Measurements from ENCODE around the gene KLHL11. TPM values are rescaled to one million over a fixed set of nuclear protein-coding genes. Genes with fewer than 3 reads are reported as not detected.

KLHL11 gene
- total and polyA plus RNA-seq, 12 donors: 1.4 to 4.9 (median 3.4) TPM

DNA sequence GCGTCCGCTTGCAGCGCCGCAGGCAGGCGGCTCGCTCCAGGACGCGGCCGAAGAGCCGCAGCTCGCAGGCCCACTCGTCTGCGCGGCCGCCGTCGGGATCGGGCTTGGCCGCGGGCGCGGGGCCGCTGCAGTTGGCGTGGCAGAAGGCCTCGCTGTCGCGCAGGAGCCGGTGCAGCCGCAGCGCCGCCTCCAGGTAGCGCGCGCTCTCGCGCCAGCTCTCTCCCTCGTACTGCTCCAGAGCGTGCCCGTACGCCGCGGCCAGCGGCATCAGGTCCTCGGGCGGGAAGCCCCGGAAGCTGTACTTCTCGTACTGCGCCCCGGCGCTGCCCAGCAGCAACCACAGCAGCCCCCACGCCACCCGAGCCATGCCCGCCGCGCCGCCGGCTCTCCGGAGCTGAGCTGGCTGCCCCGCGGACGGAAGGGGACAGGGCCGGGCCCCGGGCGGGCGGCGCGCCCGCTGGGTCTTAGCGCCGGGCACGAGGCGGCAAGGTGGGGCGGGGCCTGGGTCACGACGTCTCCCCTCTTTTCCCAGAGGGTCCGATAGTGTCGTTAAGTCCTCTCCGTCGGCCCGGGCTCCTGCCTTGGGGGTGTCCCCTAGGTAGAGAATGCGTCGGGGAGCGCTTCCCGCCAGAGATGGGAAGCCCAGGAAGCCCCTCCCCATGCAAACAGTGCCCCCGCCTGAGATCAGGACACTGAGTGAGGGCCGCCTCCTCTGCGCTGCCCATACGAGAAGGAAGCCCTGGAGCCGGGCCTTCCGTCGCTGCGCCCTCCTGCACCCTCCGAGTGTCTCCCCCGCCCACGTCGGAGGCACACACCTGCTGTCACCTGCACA is 53.5 kb downstream of the KLHL11 start, which contains the start of gene P3H4:
TSS of gene P3H4 (minus strand) at position 401 of the 832 bp plus-strand sequence. CDS start at position 367, 34 bp downstream.
- Histone ChIP-seq H3K36me3 (peaks cover 0 to 5% (median 0%) of the 10 kb centered on the region in 9 donors), H3K27ac (peak within 1 kb of the TSS; percentile 17 to 82 (median 74)), H3K27me3 (peaks cover 0 to 32% (median 0%) of the 10 kb centered on the region in 7 donors), H3K4me1 (peaks cover 6 to 35% (median 31%) of the 10 kb centered on the region in 9 donors), H3K4me3 (peak within 1 kb of the TSS; percentile 38 to 97 (median 74)), H3K9me3 (no peaks in the 10 kb centered on the region)
- TF ChIP-seq, protein P1, sequence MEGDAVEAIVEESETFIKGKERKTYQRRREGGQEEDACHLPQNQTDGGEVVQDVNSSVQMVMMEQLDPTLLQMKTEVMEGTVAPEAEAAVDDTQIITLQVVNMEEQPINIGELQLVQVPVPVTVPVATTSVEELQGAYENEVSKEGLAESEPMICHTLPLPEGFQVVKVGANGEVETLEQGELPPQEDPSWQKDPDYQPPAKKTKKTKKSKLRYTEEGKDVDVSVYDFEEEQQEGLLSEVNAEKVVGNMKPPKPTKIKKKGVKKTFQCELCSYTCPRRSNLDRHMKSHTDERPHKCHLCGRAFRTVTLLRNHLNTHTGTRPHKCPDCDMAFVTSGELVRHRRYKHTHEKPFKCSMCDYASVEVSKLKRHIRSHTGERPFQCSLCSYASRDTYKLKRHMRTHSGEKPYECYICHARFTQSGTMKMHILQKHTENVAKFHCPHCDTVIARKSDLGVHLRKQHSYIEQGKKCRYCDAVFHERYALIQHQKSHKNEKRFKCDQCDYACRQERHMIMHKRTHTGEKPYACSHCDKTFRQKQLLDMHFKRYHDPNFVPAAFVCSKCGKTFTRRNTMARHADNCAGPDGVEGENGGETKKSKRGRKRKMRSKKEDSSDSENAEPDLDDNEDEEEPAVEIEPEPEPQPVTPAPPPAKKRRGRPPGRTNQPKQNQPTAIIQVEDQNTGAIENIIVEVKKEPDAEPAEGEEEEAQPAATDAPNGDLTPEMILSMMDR (IDR thresholded peaks at IDR 0.05): peak; percentile 46 to 87 (median 72)
- DNase-seq: peak; percentile 68 to 83
- ATAC-seq: peak; percentile 76 to 89 (median 86)
- intact Hi-C loops (cut with DNase I): loop anchor here in 2 of 10 donors (2.0 to 5.0 kb wide), 2 partner anchors 39 to 49 kb away; no protein-coding TSS in a partner anchor
- WGBS, 2 donors: 0% methylated on average over 93 to 96 of the region's 96 CpGs

DNA sequence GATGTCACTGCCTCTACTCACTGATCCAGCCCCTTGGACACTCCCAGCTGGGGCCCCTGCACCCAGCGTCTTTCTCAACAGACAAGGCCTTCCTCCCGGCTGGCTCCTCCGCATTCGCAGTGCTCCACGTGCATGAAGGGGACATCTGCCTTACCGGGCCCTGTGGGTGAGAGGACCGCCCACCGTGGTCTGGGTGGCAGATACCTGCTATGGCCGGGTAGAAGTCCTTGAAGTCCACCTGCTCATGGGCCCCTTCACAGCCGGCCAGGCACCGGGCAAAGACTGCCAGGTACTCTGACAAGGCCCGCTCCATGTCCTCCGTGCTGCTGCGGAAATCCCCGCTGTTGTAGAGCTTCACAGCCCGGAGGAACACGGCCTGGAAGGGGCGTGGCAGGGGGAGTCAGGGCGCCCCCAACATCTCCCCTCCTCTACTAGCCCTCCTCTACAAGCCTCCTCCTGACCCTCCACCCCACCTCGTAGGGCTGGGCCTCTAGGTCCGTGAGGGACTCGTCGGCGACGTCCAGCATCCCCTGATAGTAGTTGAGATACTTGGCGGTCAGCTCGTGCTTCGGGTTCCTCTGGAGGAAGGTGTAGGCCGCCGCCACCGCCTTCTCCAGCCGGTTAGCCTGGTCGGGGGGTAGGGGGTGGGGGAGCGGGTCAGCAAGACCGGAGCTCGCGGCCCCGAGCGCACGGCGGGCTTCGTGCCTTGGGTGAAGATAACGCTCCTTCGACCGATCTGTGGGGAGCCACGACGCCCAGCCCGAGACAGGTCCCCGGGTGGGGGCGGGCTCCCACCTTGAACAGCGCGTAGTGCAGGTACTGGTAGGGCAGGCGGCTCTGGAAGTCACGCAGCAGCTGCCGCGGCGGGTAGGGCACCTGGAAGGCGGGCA is 54.3 kb downstream of the KLHL11 start:
- 28 to 30% methylated on average over 58 of the region's 58 CpGs for WGBS, 2 donors
- Histone ChIP-seq H3K27me3 (peaks cover 0 to 32% (median 0%) of the 10 kb centered on the region in 7 donors), H3K4me1 (peaks cover 6 to 35% (median 31%) of the 10 kb centered on the region in 9 donors), H3K4me3 (peak overlapping the region; percentile 38 to 97 (median 74)), H3K36me3 (peaks cover 0 to 9% (median 0%) of the 10 kb centered on the region in 9 donors), H3K9me3 (no peaks in the 10 kb centered on the region), H3K27ac (peak overlapping the region; percentile 17 to 82 (median 74))
- ATAC-seq (peak in 2 of 8 donors; percentile 5 to 6), DNase-seq (no peak)
- intact Hi-C loops (cut with DNase I): loop anchor here in 2 of 10 donors (2.0 to 5.0 kb wide), 2 partner anchors 39 to 50 kb away; no protein-coding TSS in a partner anchor
- TF ChIP-seq, protein P1 (IDR thresholded peaks at IDR 0.05): no peak

DNA sequence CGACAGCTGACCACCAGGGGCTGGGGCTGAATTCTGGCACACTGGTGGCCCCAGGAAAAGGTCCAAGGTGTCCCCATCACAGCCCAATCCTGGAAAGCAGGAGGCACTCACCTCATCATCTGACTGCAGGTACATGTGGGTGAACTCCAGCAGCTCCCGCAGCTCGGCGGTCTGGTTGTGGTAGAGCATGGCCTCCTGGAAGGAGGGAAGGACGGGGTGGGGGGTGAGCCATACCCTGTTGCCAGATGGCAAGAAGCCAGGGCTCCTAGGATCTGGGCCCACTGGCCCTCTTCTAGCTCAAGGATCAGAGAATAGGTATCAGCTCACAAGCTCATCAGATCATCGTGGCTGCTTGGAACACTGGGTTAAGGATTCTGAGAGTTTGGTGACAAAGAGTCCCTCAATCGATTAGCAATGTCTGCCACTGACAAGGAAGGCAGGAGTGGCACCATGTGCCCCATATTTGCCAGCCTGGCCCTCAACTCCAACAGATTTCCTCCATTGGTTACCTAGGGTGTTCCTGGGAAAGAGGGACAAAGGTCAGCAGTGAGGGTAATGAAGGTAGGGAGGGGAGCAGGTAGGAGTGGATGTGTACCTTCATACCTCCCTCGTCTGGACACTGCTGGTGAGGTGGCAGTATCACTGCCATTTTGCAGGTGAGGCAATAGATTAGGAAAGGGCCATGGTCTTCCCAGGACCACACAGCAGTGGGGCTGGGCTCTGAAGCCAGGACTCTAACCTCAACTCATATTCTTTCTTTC is 58.4 kb downstream of the KLHL11 start:
- Histone ChIP-seq H3K27me3 (peaks cover 0 to 19% (median 0%) of the 10 kb centered on the region in 7 donors), H3K4me3 (no peak overlapping the region), H3K36me3 (peaks cover 0 to 15% (median 0%) of the 10 kb centered on the region in 9 donors), H3K9me3 (no peaks in the 10 kb centered on the region), H3K4me1 (peaks cover 6 to 23% (median 19%) of the 10 kb centered on the region in 9 donors), H3K27ac (no peak overlapping the region)
- WGBS, 2 donors: 92 to 94% methylated on average over 8 of the region's 8 CpGs
- no peak for DNase-seq
- intact Hi-C loops (cut with DNase I): no loop called here
- no peak for ATAC-seq
- TF ChIP-seq, protein P1 (IDR thresholded peaks at IDR 0.05): no peak

Other genes with a start within 250 kb of the KLHL11 start
- not detected for gene KRT17, start 240.8 kb downstream of the KLHL11 start, total RNA-seq
- gene KRT17, start 240.8 kb downstream of the KLHL11 start, polyA plus RNA-seq: under 1 TPM in 1 of 2 donors, not detected in 1; 0.07 TPM
- gene EIF1, start 176.5 kb downstream of the KLHL11 start, total RNA-seq: 1,000 to 10,000 TPM; 1,115 to 1,330 (median 1,284) TPM
- gene EIF1, start 176.5 kb downstream of the KLHL11 start, polyA plus RNA-seq: 1,000 to 10,000 TPM in 1 of 2 donors, 100 to 1,000 TPM in 1; 551 to 1,123 TPM
- gene GAST, start 153.1 kb downstream of the KLHL11 start, total RNA-seq: not detected
- gene GAST, start 153.1 kb downstream of the KLHL11 start, polyA plus RNA-seq: not detected
- gene HAP1, start 130.8 kb downstream of the KLHL11 start, total RNA-seq: under 1 TPM in 1 of 10 donors, not detected in 9; 0.18 TPM
- gene HAP1, start 130.8 kb downstream of the KLHL11 start, polyA plus RNA-seq: under 1 TPM in 1 of 2 donors, not detected in 1; 0.03 TPM
- gene JUP, start 78.7 kb downstream of the KLHL11 start, total RNA-seq: 100 to 1,000 TPM; 113 to 217 (median 156) TPM
- 10 to 100 TPM; 80.2 to 95.8 TPM for gene JUP, start 78.7 kb downstream of the KLHL11 start, polyA plus RNA-seq
- 1 to 10 TPM; 2.0 to 7.5 (median 3.8) TPM for gene P3H4, start 53.5 kb downstream of the KLHL11 start, total RNA-seq
- gene P3H4, start 53.5 kb downstream of the KLHL11 start, polyA plus RNA-seq: 1 to 10 TPM; 5.6 to 7.3 TPM
- gene FKBP10, start 52.4 kb downstream of the KLHL11 start, total RNA-seq: 10 to 100 TPM in 4 of 10 donors, 1 to 10 TPM in 6; 4.8 to 31.8 (median 8.7) TPM
- 10 to 100 TPM; 27.8 to 29.3 TPM for gene FKBP10, start 52.4 kb downstream of the KLHL11 start, polyA plus RNA-seq
- 10 to 100 TPM; 14.5 to 25.0 (median 20.5) TPM for gene NT5C3B, start 29.2 kb downstream of the KLHL11 start, total RNA-seq
- 10 to 100 TPM; 42.1 to 48.5 TPM for gene NT5C3B, start 29.2 kb downstream of the KLHL11 start, polyA plus RNA-seq
- gene KLHL10, start 27.6 kb downstream of the KLHL11 start, total RNA-seq: under 1 TPM in 4 of 10 donors, not detected in 6; 0.12 to 0.25 (median 0.18) TPM
- under 1 TPM in 1 of 2 donors, not detected in 1; 0.01 TPM for gene KLHL10, start 27.6 kb downstream of the KLHL11 start, polyA plus RNA-seq
- gene ACLY, start 53.5 kb upstream of the KLHL11 start, total RNA-seq: 10 to 100 TPM; 22.0 to 42.2 (median 25.2) TPM
- gene ACLY, start 53.5 kb upstream of the KLHL11 start, polyA plus RNA-seq: 10 to 100 TPM; 12.1 to 27.0 TPM
- gene ODAD4, start 65.2 kb upstream of the KLHL11 start, total RNA-seq: 1 to 10 TPM in 3 of 10 donors, under 1 TPM in 7; 0.23 to 1.6 (median 0.63) TPM
- 1 to 10 TPM; 1.2 to 1.5 TPM for gene ODAD4, start 65.2 kb upstream of the KLHL11 start, polyA plus RNA-seq
- gene CNP, start 101.4 kb upstream of the KLHL11 start, total RNA-seq: 10 to 100 TPM; 19.4 to 42.7 (median 26.2) TPM
- 10 to 100 TPM; 17.2 to 25.6 TPM for gene CNP, start 101.4 kb upstream of the KLHL11 start, polyA plus RNA-seq
- gene DNAJC7, start 152.0 kb upstream of the KLHL11 start, total RNA-seq: 10 to 100 TPM; 68.8 to 90.0 (median 80.5) TPM
- 100 to 1,000 TPM in 1 of 2 donors, 10 to 100 TPM in 1; 93.7 to 121 TPM for gene DNAJC7, start 152.0 kb upstream of the KLHL11 start, polyA plus RNA-seq
- 10 to 100 TPM; 50.1 to 64.1 (median 57.2) TPM for gene NKIRAS2, start 154.7 kb upstream of the KLHL11 start, total RNA-seq
- gene NKIRAS2, start 154.7 kb upstream of the KLHL11 start, polyA plus RNA-seq: 10 to 100 TPM; 51.4 to 61.2 TPM
- 1 to 10 TPM in 3 of 10 donors, under 1 TPM in 7; 0.46 to 1.2 (median 0.88) TPM for gene C17orf113, start 185.2 kb upstream of the KLHL11 start, total RNA-seq
- 1 to 10 TPM in 1 of 2 donors, under 1 TPM in 1; 0.26 to 1.2 TPM for gene C17orf113, start 185.2 kb upstream of the KLHL11 start, polyA plus RNA-seq
- gene ZNF385C, start 233.1 kb upstream of the KLHL11 start, total RNA-seq: under 1 TPM in 9 of 10 donors, not detected in 1; 0.16 to 0.56 (median 0.24) TPM
- under 1 TPM; 0.09 to 0.29 TPM for gene ZNF385C, start 233.1 kb upstream of the KLHL11 start, polyA plus RNA-seq
- gene DHX58, start 247.3 kb upstream of the KLHL11 start, total RNA-seq: 1 to 10 TPM; 2.2 to 8.4 (median 4.0) TPM
- gene DHX58, start 247.3 kb upstream of the KLHL11 start, polyA plus RNA-seq: 10 to 100 TPM in 1 of 2 donors, 1 to 10 TPM in 1; 3.4 to 16.9 TPM